IgD-negative memory B cell (primary cell): Measurements from ENCODE around the gene MEAK7. TPM values are rescaled to one million over a fixed set of nuclear protein-coding genes. Genes with fewer than 3 reads are reported as not detected.
A peak's percentile ranks its signal among the peaks of the same experiment; 100 is the strongest.

Experiments
- H3K27ac Mint-ChIP-seq, 3 donors: one replicate each; pipeline ENCODE4 v1.8.0; 2020 to 2022; ENCODE audit warnings: mild to moderate bottlenecking in 3 of 3, mixed read lengths in 3 of 3, moderate library complexity in 1 of 3
- H3K27me3 Mint-ChIP-seq: one replicate; pipeline ENCODE4 v1.8.0; 2021; ENCODE audit warnings: mixed read lengths
- H3K36me3 Mint-ChIP-seq: one replicate; pipeline ENCODE4 v1.8.0; 2020; ENCODE audit warnings: mild to moderate bottlenecking, mixed read lengths
- H3K4me1 Mint-ChIP-seq, 3 donors: one replicate each; pipeline ENCODE4 v1.8.0; 2020 to 2022; ENCODE audit warnings: mixed read lengths in 3 of 3, mild to moderate bottlenecking in 1 of 3
- H3K4me3 Mint-ChIP-seq, 4 donors: one replicate each; pipeline ENCODE4 v1.8.0; 2020 to 2022; ENCODE audit warnings: mild to moderate bottlenecking in 4 of 4, mixed read lengths in 4 of 4, moderate library complexity in 3 of 4
- H3K9me3 Mint-ChIP-seq, 3 donors: one replicate each; pipeline ENCODE4 v1.8.0; 2020 to 2021; ENCODE audit warnings: mixed read lengths in 3 of 3, mild to moderate bottlenecking in 1 of 3
- polyA plus RNA-seq: library from polyadenylated mRNA; unstranded; fragments of 300-500 nt; fragmentation: Illumina TruSeq; gene quantifications from one replicate; pipeline ENCODE4 v1.2.3, GENCODE V29; 2021

Gene MEAK7
- polyA plus RNA-seq, 1 donor from 2014 or later: 8.2 TPM

- H3K4me1 Mint-ChIP-seq: peaks cover 0 to 3% (median under 1%) of the 10 kb centered on the region in 3 donors
Observed at GRCh38 chr16:84497418-84498222, 6.8 kb downstream of the MEAK7 start.

GRCh38 chr16:84496991-84497390 lies 7.5 kb downstream of the MEAK7 start:
- Mint-ChIP-seq H3K27me3 (no peaks in the 10 kb centered on the region), H3K27ac (no peak overlapping the region), H3K36me3 (peaks cover 25% of the 10 kb centered on the region), H3K9me3 (peaks cover 4 to 6% (median 4%) of the 10 kb centered on the region in 3 donors), H3K4me3 (no peak overlapping the region), H3K4me1 (peaks cover 0 to 2% (median 0%) of the 10 kb centered on the region in 3 donors)

More at GRCh38 chr16:84497418-84498222, 6.8 kb downstream of the MEAK7 start:
- Mint-ChIP-seq H3K9me3 (peaks cover 4 to 6% (median 4%) of the 10 kb centered on the region in 3 donors), H3K27ac (no peak overlapping the region), H3K4me3 (no peak overlapping the region), H3K36me3 (peaks cover 25% of the 10 kb centered on the region), H3K27me3 (no peaks in the 10 kb centered on the region)

GRCh38 chr16:84495506-84495905 lies 9.0 kb downstream of the MEAK7 start:
- Mint-ChIP-seq H3K4me3 (no peak overlapping the region), H3K36me3 (peaks cover 29% of the 10 kb centered on the region), H3K9me3 (peaks cover 4 to 6% (median 4%) of the 10 kb centered on the region in 3 donors), H3K27me3 (no peaks in the 10 kb centered on the region), H3K4me1 (no peaks in the 10 kb centered on the region), H3K27ac (no peak overlapping the region)

- Mint-ChIP-seq H3K27ac (peak overlapping the region in 1 of 3 donors; percentile 29), H3K4me1 (no peaks in the 10 kb centered on the region), H3K4me3 (no peak overlapping the region), H3K36me3 (peaks cover 19% of the 10 kb centered on the region), H3K27me3 (no peaks in the 10 kb centered on the region), H3K9me3 (peaks cover 4 to 6% (median 4%) of the 10 kb centered on the region in 3 donors)
Observed at GRCh38 chr16:84489131-84489530, 15.3 kb downstream of the MEAK7 start.

GRCh38 chr16:84487358-84487757 lies 17.1 kb downstream of the MEAK7 start:
- Mint-ChIP-seq H3K36me3 (peaks cover 14% of the 10 kb centered on the region), H3K9me3 (no peaks in the 10 kb centered on the region), H3K27ac (peak overlapping the region in 1 of 3 donors; percentile 62)

GRCh38 chr16:84486551-84487235 lies 17.8 kb downstream of the MEAK7 start:
- H3K4me1 Mint-ChIP-seq: no peaks in the 10 kb centered on the region
- H3K27ac Mint-ChIP-seq: peak overlapping the region in 1 of 3 donors; percentile 62
- H3K36me3 Mint-ChIP-seq: peaks cover 14% of the 10 kb centered on the region
- no peaks in the 10 kb centered on the region for H3K27me3 Mint-ChIP-seq
- H3K9me3 Mint-ChIP-seq: no peaks in the 10 kb centered on the region
- H3K4me3 Mint-ChIP-seq: no peak overlapping the region

More at GRCh38 chr16:84487358-84487757, 17.1 kb downstream of the MEAK7 start:
- Mint-ChIP-seq H3K27me3 (no peaks in the 10 kb centered on the region), H3K4me3 (no peak overlapping the region), H3K4me1 (no peaks in the 10 kb centered on the region)

GRCh38 chr16:84486126-84486525 lies 18.3 kb downstream of the MEAK7 start:
- H3K36me3 Mint-ChIP-seq: peaks cover 10% of the 10 kb centered on the region
- no peaks in the 10 kb centered on the region for H3K9me3 Mint-ChIP-seq
- no peak overlapping the region for H3K4me3 Mint-ChIP-seq
- no peak overlapping the region for H3K27ac Mint-ChIP-seq
- no peaks in the 10 kb centered on the region for H3K4me1 Mint-ChIP-seq
- no peaks in the 10 kb centered on the region for H3K27me3 Mint-ChIP-seq

GRCh38 chr16:84485255-84486010 lies 19.0 kb downstream of the MEAK7 start:
- no peaks in the 10 kb centered on the region for H3K27me3 Mint-ChIP-seq
- no peak overlapping the region for H3K4me3 Mint-ChIP-seq
- no peak overlapping the region for H3K27ac Mint-ChIP-seq
- no peaks in the 10 kb centered on the region for H3K4me1 Mint-ChIP-seq
- H3K9me3 Mint-ChIP-seq: no peaks in the 10 kb centered on the region
- H3K36me3 Mint-ChIP-seq: peaks cover 7% of the 10 kb centered on the region

GRCh38 chr16:84484579-84485254 lies 19.7 kb downstream of the MEAK7 start:
- H3K4me1 Mint-ChIP-seq: no peaks in the 10 kb centered on the region
- H3K4me3 Mint-ChIP-seq: no peak overlapping the region
- H3K27me3 Mint-ChIP-seq: no peaks in the 10 kb centered on the region
- H3K9me3 Mint-ChIP-seq: no peaks in the 10 kb centered on the region
- H3K36me3 Mint-ChIP-seq: peaks cover 7% of the 10 kb centered on the region
- H3K27ac Mint-ChIP-seq: no peak overlapping the region

- Mint-ChIP-seq H3K27ac (no peak overlapping the region), H3K36me3 (peaks cover 7% of the 10 kb centered on the region), H3K27me3 (no peaks in the 10 kb centered on the region), H3K4me1 (no peaks in the 10 kb centered on the region), H3K9me3 (no peaks in the 10 kb centered on the region), H3K4me3 (no peak overlapping the region)
Observed at GRCh38 chr16:84483882-84484565, 20.4 kb downstream of the MEAK7 start.

GRCh38 chr16:84482951-84483881 lies 21.2 kb downstream of the MEAK7 start:
- no peaks in the 10 kb centered on the region for H3K9me3 Mint-ChIP-seq
- no peak overlapping the region for H3K4me3 Mint-ChIP-seq
- no peaks in the 10 kb centered on the region for H3K4me1 Mint-ChIP-seq
- no peak overlapping the region for H3K27ac Mint-ChIP-seq
- H3K36me3 Mint-ChIP-seq: peaks cover 5% of the 10 kb centered on the region
- H3K27me3 Mint-ChIP-seq: no peaks in the 10 kb centered on the region

- H3K27me3 Mint-ChIP-seq: no peaks in the 10 kb centered on the region
- H3K27ac Mint-ChIP-seq: no peak overlapping the region
Observed at GRCh38 chr16:84482001-84482891, 22.2 kb downstream of the MEAK7 start.

More at GRCh38 chr16:84482001-84482891, 22.2 kb downstream of the MEAK7 start:
- Mint-ChIP-seq H3K36me3 (peaks cover 3% of the 10 kb centered on the region), H3K9me3 (no peaks in the 10 kb centered on the region), H3K4me1 (no peaks in the 10 kb centered on the region), H3K4me3 (no peak overlapping the region)
